ENCODE measurements around the gene GRIK3. TPM values are rescaled to one million over a fixed set of nuclear protein-coding genes. Genes with fewer than 3 reads are reported as not detected.

The GRIK3 gene
- total and polyA plus RNA-seq, 5 donors, result 0.95 to 1.8 (median 1.6) TPM

GRCh38 chr1:36884029-36884701 is 150.2 kb downstream of the GRIK3 start:
- ATAC-seq (no peak), DNase-seq (no peak)
- Histone ChIP-seq H3K9me3 (ENCODE audit: control insufficient read depth, low read length) (no peaks in the 10 kb centered on the region), H3K4me1 (ENCODE audit: control insufficient read depth, insufficient read depth, low read length) (no peaks in the 10 kb centered on the region), H3K4me3 (ENCODE audit: low read length) (no peak overlapping the region), H3K27ac (ENCODE audit: low read length) (no peak overlapping the region), H3K27me3 (ENCODE audit: control insufficient read depth, insufficient read depth) (no peaks in the 10 kb centered on the region)
- 66% methylated on average over 8 of the region's 8 CpGs for WGBS
- intact Hi-C loops (cut with DNase I), result no loop called here

- DNase-seq (no peak), ATAC-seq (no peak)
- 90% methylated on average over 3 of the region's 3 CpGs for WGBS
- intact Hi-C loops (cut with DNase I), result no loop called here
- Histone ChIP-seq H3K27ac (ENCODE audit: low read length) (no peak overlapping the region), H3K9me3 (ENCODE audit: control insufficient read depth, low read length) (no peaks in the 10 kb centered on the region), H3K27me3 (ENCODE audit: control insufficient read depth, insufficient read depth) (no peaks in the 10 kb centered on the region), H3K4me3 (ENCODE audit: low read length) (no peak overlapping the region), H3K4me1 (ENCODE audit: control insufficient read depth, insufficient read depth, low read length) (no peaks in the 10 kb centered on the region)
Measured at GRCh38 chr1:36883315-36883949, 150.9 kb downstream of the GRIK3 start.

- H3K27ac ChIP-seq (ENCODE audit: low read length), result no peak overlapping the region
- DNase-seq (no peak), ATAC-seq (no peak)
- H3K27me3 ChIP-seq (ENCODE audit: control insufficient read depth, insufficient read depth), result no peaks in the 10 kb centered on the region
- no peak overlapping the region for H3K4me3 ChIP-seq (ENCODE audit: low read length)
- WGBS, result 92% methylated on average over 11 of the region's 11 CpGs
- no peaks in the 10 kb centered on the region for H3K9me3 ChIP-seq (ENCODE audit: control insufficient read depth, low read length)
- intact Hi-C loops (cut with DNase I), result no loop called here
- H3K4me1 ChIP-seq (ENCODE audit: control insufficient read depth, insufficient read depth, low read length), result no peaks in the 10 kb centered on the region
Measured at GRCh38 chr1:36882536-36883285, 151.6 kb downstream of the GRIK3 start.

GRCh38 chr1:36881541-36881940 is 152.8 kb downstream of the GRIK3 start:
- Histone ChIP-seq H3K4me3 (ENCODE audit: low read length) (no peak overlapping the region), H3K4me1 (ENCODE audit: control insufficient read depth, insufficient read depth, low read length) (no peaks in the 10 kb centered on the region), H3K27ac (ENCODE audit: low read length) (no peak overlapping the region), H3K27me3 (ENCODE audit: control insufficient read depth, insufficient read depth) (no peaks in the 10 kb centered on the region), H3K9me3 (ENCODE audit: control insufficient read depth, low read length) (no peaks in the 10 kb centered on the region)
- 83% methylated on average over 6 of the region's 6 CpGs for whole genome bisulfite sequencing
- ATAC-seq (no peak), DNase-seq (no peak)
- intact Hi-C loops (cut with DNase I), result no loop called here

GRCh38 chr1:36881068-36881405 is 153.3 kb downstream of the GRIK3 start:
- ATAC-seq (no peak), DNase-seq (no peak)
- H3K9me3 ChIP-seq (ENCODE audit: control insufficient read depth, low read length), result no peaks in the 10 kb centered on the region
- H3K4me1 ChIP-seq (ENCODE audit: control insufficient read depth, insufficient read depth, low read length), result no peaks in the 10 kb centered on the region
- H3K4me3 ChIP-seq (ENCODE audit: low read length), result no peak overlapping the region
- no peak overlapping the region for H3K27ac ChIP-seq (ENCODE audit: low read length)
- intact Hi-C loops (cut with DNase I), result no loop called here
- WGBS, result 84% methylated on average over 3 of the region's 3 CpGs
- no peaks in the 10 kb centered on the region for H3K27me3 ChIP-seq (ENCODE audit: control insufficient read depth, insufficient read depth)

GRCh38 chr1:36880155-36881067 is 153.9 kb downstream of the GRIK3 start:
- no peak overlapping the region for H3K27ac ChIP-seq (ENCODE audit: low read length)
- 87% methylated on average over 22 of the region's 22 CpGs for WGBS
- H3K4me3 ChIP-seq (ENCODE audit: low read length), result no peak overlapping the region
- H3K9me3 ChIP-seq (ENCODE audit: control insufficient read depth, low read length), result no peaks in the 10 kb centered on the region
- H3K4me1 ChIP-seq (ENCODE audit: control insufficient read depth, insufficient read depth, low read length), result no peaks in the 10 kb centered on the region
- intact Hi-C loops (cut with DNase I), result no loop called here
- DNase-seq (no peak), ATAC-seq (no peak)
- H3K27me3 ChIP-seq (ENCODE audit: control insufficient read depth, insufficient read depth), result no peaks in the 10 kb centered on the region

- DNase-seq (no peak), ATAC-seq (no peak)
- Histone ChIP-seq H3K27ac (ENCODE audit: low read length) (no peak overlapping the region), H3K27me3 (ENCODE audit: control insufficient read depth, insufficient read depth) (no peaks in the 10 kb centered on the region), H3K9me3 (ENCODE audit: control insufficient read depth, low read length) (no peaks in the 10 kb centered on the region), H3K4me3 (ENCODE audit: low read length) (no peak overlapping the region), H3K4me1 (ENCODE audit: control insufficient read depth, insufficient read depth, low read length) (no peaks in the 10 kb centered on the region)
- WGBS, result 73% methylated on average over 6 of the region's 6 CpGs
- intact Hi-C loops (cut with DNase I), result no loop called here
Measured at GRCh38 chr1:36879613-36880012, 154.7 kb downstream of the GRIK3 start.

- ATAC-seq (no peak), DNase-seq (no peak)
- Histone ChIP-seq H3K27ac (ENCODE audit: low read length) (no peak overlapping the region), H3K9me3 (ENCODE audit: control insufficient read depth, low read length) (no peaks in the 10 kb centered on the region), H3K4me3 (ENCODE audit: low read length) (no peak overlapping the region), H3K4me1 (ENCODE audit: control insufficient read depth, insufficient read depth, low read length) (no peaks in the 10 kb centered on the region), H3K27me3 (ENCODE audit: control insufficient read depth, insufficient read depth) (no peaks in the 10 kb centered on the region)
- WGBS, result 72% methylated on average over 1 of the region's 1 CpG
- intact Hi-C loops (cut with DNase I), result no loop called here
Measured at GRCh38 chr1:36876990-36877389, 157.3 kb downstream of the GRIK3 start.

- Histone ChIP-seq H3K9me3 (ENCODE audit: control insufficient read depth, low read length) (no peaks in the 10 kb centered on the region), H3K27me3 (ENCODE audit: control insufficient read depth, insufficient read depth) (no peaks in the 10 kb centered on the region), H3K27ac (ENCODE audit: low read length) (no peak overlapping the region), H3K4me1 (ENCODE audit: control insufficient read depth, insufficient read depth, low read length) (no peaks in the 10 kb centered on the region), H3K4me3 (ENCODE audit: low read length) (no peak overlapping the region)
- intact Hi-C loops (cut with DNase I), result no loop called here
- ATAC-seq, result no peak
- DNase-seq, result no peak
- 59% methylated on average over 6 of the region's 6 CpGs for whole genome bisulfite sequencing
Measured at GRCh38 chr1:36874271-36875060, 159.8 kb downstream of the GRIK3 start.

- Histone ChIP-seq H3K9me3 (ENCODE audit: control insufficient read depth, low read length) (no peaks in the 10 kb centered on the region), H3K4me1 (ENCODE audit: control insufficient read depth, insufficient read depth, low read length) (no peaks in the 10 kb centered on the region), H3K4me3 (ENCODE audit: low read length) (no peak overlapping the region), H3K27me3 (ENCODE audit: control insufficient read depth, insufficient read depth) (no peaks in the 10 kb centered on the region), H3K27ac (ENCODE audit: low read length) (no peak overlapping the region)
- no peak for ATAC-seq
- DNase-seq, result no peak
- 62% methylated on average over 3 of the region's 3 CpGs for WGBS
- intact Hi-C loops (cut with DNase I), result no loop called here
Measured at GRCh38 chr1:36872858-36873257, 161.5 kb downstream of the GRIK3 start.
